ELF-1 (cell line): ENCODE results near the gene TMEM174.

Experiments used
- DNase-seq: peaks from one replicate; pipeline ENCODE4 v3.0.0-alpha.2; 2016; ENCODE audit warnings: low read depth, low spot score

The TMEM174 gene

GRCh38 chr5:73222173-73222572 lies 49.2 kb downstream of the TMEM174 start:
- DNase-seq, result no peak
